GM23338 (cell line): ENCODE data around the gene HERC2.
"Not testable (repeated sequence)": the region's sequence is repeated elsewhere in the genome, so short reads cannot be mapped to it uniquely, and the experiment has no call there.

Source experiments
- CREB1 ChIP-seq: fragments of 250-450 bp; sonication (Bioruptor Pico); IDR thresholded peaks from 2 replicates; pipeline ENCODE4 v1.5.0; 2020; ENCODE audit warnings: low read depth, mild to moderate bottlenecking, moderate library complexity
- CTCF ChIP-seq, 2 experiments: fragments of 200-600 bp in 1 of 2; sonication (generic) in 1 of 2; conservative IDR thresholded peaks; 2 replicates each; pipeline versions ENCODE4 v1.5.1 to v1.6.1; 2016 to 2017; ENCODE audit warnings: antibody characterized with exemption in 2 of 2, low read depth in 2 of 2, mild to moderate bottlenecking in 2 of 2, moderate library complexity in 1 of 2
- NANOG ChIP-seq: IDR thresholded peaks from 2 replicates; pipeline ENCODE4 v1.6.1; 2016; ENCODE audit warnings: antibody characterized with exemption, borderline replicate concordance
- POLR2AphosphoS5 ChIP-seq: IDR thresholded peaks from 2 replicates; pipeline ENCODE4 v1.6.1; 2016; ENCODE audit warnings: antibody characterized with exemption, low read depth
- REST ChIP-seq: IDR thresholded peaks from one replicate; pipeline ENCODE4 v1.6.1; 2018; ENCODE audit warnings: antibody characterized with exemption; ENCODE audit not compliant: unreplicated experiment
- ZNF331 ChIP-seq: fragments of 250-450 bp; sonication (Bioruptor Pico); IDR thresholded peaks from 2 replicates; pipeline ENCODE4 v1.5.0; 2020; ENCODE audit warnings: low read depth, mild to moderate bottlenecking, moderate library complexity
- ZNF462 ChIP-seq: fragments of 250-450 bp; sonication (Bioruptor Pico); IDR thresholded peaks from 2 replicates; pipeline ENCODE4 v1.5.0; 2020; ENCODE audit warnings: mild to moderate bottlenecking, moderate library complexity

GRCh38 chr15:28152538-28152923 is 169.4 kb downstream of the HERC2 start:
- not testable (repeated sequence) for TF ChIP-seq CTCF (conservative IDR thresholded peaks at IDR 0.05; ENCODE audit: low read depth in 2 of 2); POLR2AphosphoS5; ZNF462 (CRISPR knock-in tag); REST; NANOG; ZNF331 (CRISPR knock-in tag); CREB1 (CRISPR knock-in tag)
